DMS53 treated with DMSO at 0.1 percent for 48 hours (cell line): ENCODE results near the gene TCP10L.
"Not testable (repeated sequence)": the region's sequence is repeated elsewhere in the genome, so short reads cannot be mapped to it uniquely, and the experiment has no call there.

Source experiments
- DNase-seq: peaks from one replicate; lab custom pipeline; 2025; ENCODE audit not compliant: unreplicated experiment; lab: John Stamatoyannopoulos, UW

Gene TCP10L

GRCh38 chr21:32587120-32587519 lies 1.8 kb upstream of the TCP10L start:
- no peak for DNase-seq

DNA sequence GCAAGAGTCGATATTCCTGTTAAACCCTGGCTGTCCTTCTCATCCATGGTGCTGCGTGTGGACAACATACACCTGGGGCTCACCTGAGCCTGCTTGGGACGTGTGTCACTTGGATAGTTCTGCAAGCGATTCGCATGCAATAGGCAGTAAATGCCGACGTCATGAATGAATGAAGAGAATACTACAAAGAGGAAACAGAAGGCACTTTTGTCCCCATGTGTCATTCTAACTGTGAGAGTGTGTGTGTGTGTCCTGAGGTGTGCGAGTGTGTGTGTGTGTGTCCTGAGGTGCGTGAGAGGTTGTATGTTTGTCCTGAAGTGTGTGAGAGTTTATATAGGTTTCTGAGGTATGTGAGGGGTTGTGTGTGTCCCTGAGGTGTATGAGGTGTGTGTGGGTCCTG lies 647 bp upstream of the TCP10L start:
- DNase-seq, result no peak

GRCh38 chr21:32584472-32584871 lies 851 bp downstream of the TCP10L start:
- DNase-seq, result no peak

GRCh38 chr21:32581732-32582131 lies 3.6 kb downstream of the TCP10L start:
- no peak for DNase-seq

DNA sequence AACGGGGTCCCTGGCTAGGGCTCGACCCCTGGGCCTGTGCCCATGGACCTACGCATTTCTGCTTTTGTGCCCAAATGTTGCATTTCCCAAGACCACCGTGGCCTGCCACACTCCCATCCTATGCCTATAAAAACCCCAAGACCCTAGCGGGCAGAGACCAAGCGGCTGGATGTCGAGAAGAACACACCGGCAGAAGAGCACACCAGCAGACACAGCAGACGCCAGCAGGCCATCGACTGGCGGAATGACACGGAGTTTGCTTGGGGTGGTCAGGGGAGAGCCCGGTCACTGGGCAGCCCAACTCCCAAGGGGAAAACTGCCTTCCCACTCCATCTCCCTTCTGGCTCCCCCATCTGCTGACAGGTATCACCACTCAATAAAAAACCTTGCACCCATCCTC lies 4.4 kb downstream of the TCP10L start:
- no peak for DNase-seq

DNA sequence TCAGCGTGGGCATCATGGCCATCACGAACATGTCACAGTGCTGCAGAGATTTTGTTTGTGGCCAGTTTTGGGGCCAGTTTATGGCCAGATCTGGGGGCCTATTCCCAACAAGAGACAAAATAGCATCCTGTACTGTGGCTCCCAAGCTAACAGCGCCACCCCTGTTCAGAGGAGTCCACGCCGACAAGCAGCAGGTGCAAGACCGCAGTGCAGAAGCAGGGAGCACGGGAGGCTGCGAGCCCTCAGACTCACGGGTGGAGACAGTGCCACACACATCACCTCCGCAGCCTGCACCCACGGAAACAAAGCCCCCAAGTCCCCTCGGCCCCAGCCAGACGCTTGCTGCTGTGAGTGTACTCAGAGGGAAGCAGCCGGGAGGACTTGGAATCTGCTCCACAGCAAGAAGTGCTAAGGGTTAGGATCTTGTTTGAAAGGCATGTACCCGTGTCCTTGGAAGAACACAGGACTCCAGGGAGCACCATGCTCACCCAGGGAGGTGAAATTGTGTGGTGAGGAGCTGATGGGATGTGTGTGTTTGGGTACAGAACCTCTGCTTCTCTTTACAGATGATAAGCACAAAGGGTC lies 7.1 kb downstream of the TCP10L start:
- DNase-seq, result no peak

DNA sequence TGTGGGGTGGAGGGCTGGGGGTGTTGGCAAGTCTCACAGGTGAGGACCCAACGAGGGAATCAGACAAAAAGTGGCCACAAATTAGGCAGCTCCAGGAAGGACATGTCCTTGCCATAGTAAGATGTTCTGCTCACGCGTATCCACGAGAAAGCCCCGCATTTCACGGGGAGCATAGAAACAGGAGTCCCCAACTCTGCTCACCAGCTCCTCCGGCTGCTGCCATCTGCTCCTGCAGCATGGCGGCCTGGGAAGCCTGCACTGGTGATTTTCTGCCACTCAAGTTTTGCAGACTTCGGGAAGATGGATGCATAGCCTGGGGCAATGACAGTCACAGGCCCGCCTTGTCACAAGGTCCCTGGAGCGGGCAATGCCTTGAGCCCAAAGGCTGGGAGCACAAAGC lies 9.3 kb downstream of the TCP10L start:
- no peak for DNase-seq

DNA sequence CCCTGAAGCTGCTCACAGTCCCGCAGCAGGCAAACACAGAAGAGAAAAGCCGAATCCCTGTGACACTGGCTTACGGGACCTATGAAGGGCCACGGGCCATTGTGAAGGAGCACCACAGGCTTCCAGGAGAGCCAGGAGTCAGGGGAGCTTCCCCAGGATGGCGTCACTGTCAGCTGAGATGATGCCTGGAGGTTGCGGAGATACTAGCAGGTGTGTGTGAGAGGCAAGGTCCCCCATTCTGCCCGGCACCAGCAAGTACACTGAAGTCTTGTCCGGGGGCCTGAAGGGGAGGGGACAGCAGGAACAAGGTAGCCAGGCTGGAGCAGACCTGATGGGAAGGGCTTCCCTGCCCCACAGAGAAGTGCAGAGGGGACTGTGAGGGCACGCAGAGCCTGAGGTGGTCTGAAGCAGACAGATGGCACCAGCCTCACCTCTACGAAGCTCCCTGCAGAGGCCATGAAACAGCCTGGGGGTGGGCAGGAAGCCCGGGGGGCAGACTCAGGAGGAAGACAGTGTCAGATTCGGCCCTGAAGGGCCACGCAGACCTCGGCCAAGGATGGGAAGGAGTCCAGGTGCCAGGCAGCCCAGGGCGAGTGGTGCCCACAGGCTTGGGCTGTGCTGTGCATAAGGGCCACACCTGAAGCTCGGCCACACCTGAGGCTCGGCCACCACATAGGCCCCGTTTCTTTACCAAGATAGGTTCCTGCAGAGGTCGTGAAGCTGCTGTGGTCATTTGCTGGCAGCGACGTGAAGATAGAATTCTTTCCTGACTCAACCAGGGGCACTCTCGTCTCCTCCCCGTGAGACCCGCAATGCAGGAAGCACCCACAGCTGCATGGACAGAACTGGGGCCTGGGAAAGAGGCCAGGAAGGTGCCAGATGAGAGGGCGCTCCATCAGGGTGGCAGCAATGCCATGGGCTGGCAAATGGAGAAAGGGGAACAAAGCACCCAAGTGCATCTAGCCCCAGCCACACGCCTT lies 10.1 kb downstream of the TCP10L start:
- no peak for DNase-seq

- no peak for DNase-seq
Observed at GRCh38 chr21:32572574-32573420, 12.5 kb downstream of the TCP10L start.

DNA sequence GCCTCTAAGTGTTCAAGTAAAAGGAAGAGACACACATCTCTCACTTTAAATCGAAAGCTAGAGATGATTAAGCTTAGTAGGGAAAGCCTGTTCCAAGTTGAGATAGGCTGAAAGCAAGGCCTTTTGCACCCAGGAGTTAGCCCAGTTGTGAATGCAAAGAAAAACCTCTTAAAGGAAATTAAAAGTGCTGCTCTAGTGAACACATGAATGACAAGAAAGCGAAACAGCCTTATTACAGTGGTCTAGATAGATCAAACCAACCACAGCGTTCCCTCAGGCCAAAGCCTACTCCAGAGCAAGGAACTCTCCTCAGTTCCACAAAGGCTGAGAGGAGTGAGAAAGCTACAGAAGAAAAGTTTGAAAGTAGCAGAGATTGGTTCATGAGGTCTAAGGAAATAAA lies 14.9 kb downstream of the TCP10L start:
- DNase-seq, result no peak

GRCh38 chr21:32569261-32570230 lies 15.8 kb downstream of the TCP10L start:
- DNase-seq, result peak; percentile 63

GRCh38 chr21:32567626-32568025 lies 17.7 kb downstream of the TCP10L start:
- DNase-seq, result no peak

GRCh38 chr21:32566741-32567389 lies 18.5 kb downstream of the TCP10L start:
- no peak for DNase-seq

DNA sequence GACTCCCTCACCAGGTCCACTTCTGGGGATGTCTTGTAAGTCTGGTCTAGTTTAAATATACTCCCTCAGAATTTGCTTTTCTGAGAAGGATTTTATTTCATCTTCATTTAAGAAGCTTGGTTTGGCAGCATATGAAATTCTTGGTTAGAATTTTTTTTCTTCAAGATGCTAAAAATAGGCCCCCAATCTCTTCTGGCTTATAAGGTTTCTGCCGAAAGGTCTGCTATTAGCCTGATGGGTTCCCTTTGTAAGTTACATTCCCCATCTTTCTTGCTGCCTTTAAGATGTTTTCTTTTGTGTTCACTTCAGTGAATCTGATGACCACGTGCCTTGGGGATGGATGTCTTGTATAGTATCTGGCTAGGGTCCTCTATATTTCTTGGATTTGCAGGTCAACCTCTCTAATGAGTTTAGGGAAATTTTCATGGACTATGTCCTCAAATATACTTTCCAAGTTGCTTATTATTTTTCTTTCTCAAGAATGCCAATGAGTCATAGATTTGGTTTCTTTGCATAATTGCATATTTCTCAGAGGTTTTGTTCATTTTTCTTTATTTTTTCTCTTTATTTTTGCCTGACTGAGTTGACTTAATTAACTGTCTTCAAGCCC lies 19.4 kb downstream of the TCP10L start:
- DNase-seq, result no peak

DNA sequence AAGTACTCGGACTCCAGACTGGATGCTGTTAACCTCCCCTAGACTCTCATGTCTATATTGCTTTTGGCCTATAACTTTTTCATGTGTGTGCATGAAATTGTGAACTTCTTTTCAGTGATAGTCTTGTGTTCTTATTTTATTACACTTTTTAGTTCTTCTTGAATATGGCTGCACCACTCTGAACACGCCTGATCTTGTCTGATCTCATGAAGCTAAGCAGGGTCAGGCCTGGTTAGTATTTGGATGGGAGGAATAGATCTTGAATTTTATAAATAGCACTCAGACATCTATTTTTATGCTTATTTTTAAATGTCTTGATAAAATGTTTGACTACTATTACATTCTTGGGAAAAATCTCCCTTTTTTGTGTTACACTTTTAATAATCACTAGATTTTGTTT lies 22.4 kb downstream of the TCP10L start:
- no peak for DNase-seq

DNA sequence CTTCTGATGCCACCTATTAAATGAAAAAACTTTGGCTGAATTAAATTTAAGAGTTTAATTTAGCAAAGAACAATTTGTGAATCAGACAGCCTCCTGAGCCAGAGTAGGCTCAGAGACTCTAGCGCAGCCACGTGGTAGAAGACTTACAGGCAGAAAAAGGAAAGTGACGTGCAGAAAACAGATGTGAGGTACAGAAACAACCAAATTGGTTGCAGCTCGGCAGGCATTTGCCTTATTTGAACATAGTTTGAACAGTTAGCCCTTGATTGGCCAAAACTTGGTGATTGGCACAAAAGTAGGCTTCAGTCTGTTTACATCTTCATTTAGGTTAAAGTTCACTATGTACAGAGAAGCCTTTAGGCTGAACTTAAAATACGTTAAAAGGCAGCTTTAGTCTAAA lies 22.9 kb downstream of the TCP10L start:
- DNase-seq, result no peak

- not testable (repeated sequence) for DNase-seq
Observed at GRCh38 chr21:32561476-32561875, 23.8 kb downstream of the TCP10L start.

DNA sequence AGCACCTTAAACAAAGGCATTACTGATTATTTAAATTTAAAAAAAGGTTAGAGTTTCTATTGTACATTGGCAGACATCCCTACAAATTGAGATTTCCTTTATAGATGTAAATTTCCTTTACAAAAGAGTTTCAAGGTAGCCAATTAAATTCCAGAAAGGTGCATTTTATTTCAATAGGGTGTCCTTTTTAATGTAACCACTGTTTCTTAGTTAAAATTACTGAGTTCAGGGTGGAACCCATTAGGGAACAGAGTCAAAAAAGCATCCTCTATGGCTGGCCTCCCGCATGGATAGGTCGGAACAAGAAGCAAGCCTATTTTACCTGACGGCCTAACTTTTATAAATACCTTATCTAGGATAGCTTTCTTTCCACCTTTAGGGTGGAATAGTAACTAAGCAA lies 24.4 kb downstream of the TCP10L start:
- DNase-seq, result no peak

DNA sequence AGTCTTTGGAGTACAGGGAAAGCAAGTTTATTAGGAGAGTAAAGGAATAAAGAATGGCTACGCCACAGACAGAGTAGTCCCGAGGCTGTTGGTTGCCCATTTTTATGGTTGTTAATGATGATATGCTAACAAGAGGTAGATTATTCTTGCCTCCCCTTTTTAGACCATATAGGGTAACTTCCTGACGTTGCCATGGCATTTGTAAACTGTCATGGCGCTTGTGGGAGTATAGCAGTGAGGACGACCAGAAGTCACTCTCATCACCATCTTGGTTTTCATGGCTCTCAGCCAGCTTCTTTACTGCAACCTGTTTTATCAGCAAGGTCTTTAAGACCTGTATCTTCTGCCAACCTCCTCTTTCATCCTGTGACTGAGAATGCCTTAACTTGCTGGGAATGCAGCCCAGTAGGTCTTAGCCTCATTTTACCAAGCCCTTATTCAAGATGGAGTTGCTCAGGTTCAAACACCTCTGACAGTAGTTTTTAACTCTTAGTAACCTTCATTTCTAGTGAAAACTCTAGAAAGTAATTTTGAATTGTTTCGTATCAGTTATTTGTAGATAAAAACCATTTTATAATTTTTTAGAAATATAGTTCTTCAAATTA lies 26.2 kb downstream of the TCP10L start:
- DNase-seq, result no peak
